K562 (cell line): Measurements from ENCODE around the gene IRGQ. TPM values are rescaled to one million over a fixed set of nuclear protein-coding genes. Genes with fewer than 3 reads are reported as not detected.

Experiments
- C11orf30 ChIP-seq: fragments of 450-650 bp; IDR thresholded peaks from 2 replicates; pipeline ENCODE4 v1.6.1; 2016; ENCODE audit warnings: low read depth, mild to moderate bottlenecking
- CHCHD3 ChIP-seq: fragments of 250-450 bp; sonication (Bioruptor Pico); IDR thresholded peaks from 2 replicates; pipeline ENCODE4 v2.1.2; 2022; ENCODE audit warnings: mild to moderate bottlenecking
- DACH1 ChIP-seq: fragments of 450-650 bp; IDR thresholded peaks from 2 replicates; pipeline ENCODE4 v1.6.1; 2018; ENCODE audit not compliant: partially characterized antibody
- ETV5 ChIP-seq: sonication (generic); formaldehyde crosslinking; IDR thresholded peaks from 2 replicates; pipeline ENCODE4 v1.4.0; 2020; ENCODE audit warnings: low read depth, mild to moderate bottlenecking, missing genetic modification reagents
- FUS ChIP-seq: fragments of 200-400 bp; formaldehyde crosslinking; optimal IDR thresholded peaks from 2 replicates; pipeline ENCODE3; 2017; ENCODE audit warnings: low read depth, low read length
- HNRNPL ChIP-seq: fragments of 200-400 bp; formaldehyde crosslinking; IDR thresholded peaks from 2 replicates; pipeline ENCODE4 v1.6.1; 2017; ENCODE audit warnings: low read depth, mild to moderate bottlenecking, low read length
- HOXB6 ChIP-seq: fragments of 250-450 bp; sonication (Bioruptor Pico); IDR thresholded peaks from 2 replicates; pipeline ENCODE4 v1.5.1; 2022; ENCODE audit warnings: mild to moderate bottlenecking, borderline replicate concordance
- KAT2B ChIP-seq: IDR thresholded peaks from one replicate; pipeline ENCODE4 v1.6.1; 2012; ENCODE audit warnings: low read depth, mild to moderate bottlenecking, control low read depth, inconsistent platforms, low read length, moderate library complexity
- KLF13 ChIP-seq: fragments of 450-650 bp; IDR thresholded peaks from 2 replicates; pipeline ENCODE4 v1.6.1; 2016; ENCODE audit warnings: missing genetic modification characterization, low read depth, mild to moderate bottlenecking, missing compliant biosample characterization, moderate library complexity, borderline replicate concordance
- MAFG ChIP-seq: fragments of 450-650 bp; conservative IDR thresholded peaks from 2 replicates; pipeline ENCODE4 v1.6.1; 2016; ENCODE audit warnings: missing genetic modification characterization, missing compliant biosample characterization
- MEF2A ChIP-seq: IDR thresholded peaks from 2 replicates; pipeline ENCODE4 v1.6.1; 2011; ENCODE audit warnings: low read depth, mild to moderate bottlenecking, low read length, moderate library complexity; ENCODE audit not compliant: control insufficient read depth
- MEIS2 ChIP-seq: fragments of 450-650 bp; IDR thresholded peaks from 2 replicates; pipeline ENCODE4 v1.6.1; 2014; ENCODE audit warnings: mild to moderate bottlenecking; ENCODE audit not compliant: partially characterized antibody
- NBN ChIP-seq: fragments of 450-650 bp; IDR thresholded peaks from 2 replicates; pipeline ENCODE4 v1.6.1; 2016; ENCODE audit warnings: low read depth, mild to moderate bottlenecking
- POLR2AphosphoS5 ChIP-seq: IDR thresholded peaks from 2 replicates; pipeline ENCODE4 v1.6.1; 2011; ENCODE audit warnings: mild to moderate bottlenecking, low read depth, low read length, moderate library complexity; ENCODE audit not compliant: control insufficient read depth, insufficient read depth
- RFX1 ChIP-seq: fragments of 450-650 bp; IDR thresholded peaks from 2 replicates; pipeline ENCODE4 v1.6.1; 2016; ENCODE audit warnings: mild to moderate bottlenecking, moderate library complexity
- SAP30 ChIP-seq: fragments of 200-600 bp; sonication (generic); IDR thresholded peaks from 2 replicates; pipeline ENCODE4 v1.6.1; 2012; ENCODE audit warnings: borderline replicate concordance, low read depth, mild to moderate bottlenecking, moderate library complexity, low read length, control low read depth, inconsistent platforms; ENCODE audit not compliant: insufficient read depth, poor library complexity, severe bottlenecking
- TCFL5 ChIP-seq: fragments of 250-450 bp; sonication (Bioruptor Pico); conservative IDR thresholded peaks from 2 replicates; pipeline ENCODE4 v1.6.1; 2021; ENCODE audit warnings: mild to moderate bottlenecking, moderate library complexity, matching md5 sums
- TRIM28 ChIP-seq: fragments of 450-650 bp; IDR thresholded peaks from 2 replicates; pipeline ENCODE4 v1.6.1; 2017
- TSC22D4 ChIP-seq: fragments of 450-650 bp; IDR thresholded peaks from 2 replicates; pipeline ENCODE4 v1.6.1; 2016; ENCODE audit warnings: missing genetic modification characterization, missing biosample characterization, control low read depth
- ZNF444 ChIP-seq: fragments of 250-450 bp; sonication (Bioruptor Pico); IDR thresholded peaks from 2 replicates; pipeline ENCODE4 v1.4.0; 2020; ENCODE audit warnings: mild to moderate bottlenecking, moderate library complexity
- ZNF551 ChIP-seq: fragments of 250-450 bp; sonication (Bioruptor Pico); IDR thresholded peaks from 2 replicates; pipeline ENCODE4 v1.5.0; 2021; ENCODE audit warnings: mild to moderate bottlenecking, moderate library complexity
- ZNF76 ChIP-seq: fragments of 250-450 bp; sonication (Bioruptor Pico); IDR thresholded peaks from 2 replicates; pipeline ENCODE4 v1.4.0; 2020; ENCODE audit warnings: mild to moderate bottlenecking, moderate library complexity, borderline replicate concordance
- ZNF79 ChIP-seq: fragments of 250-450 bp; sonication (Bioruptor Pico); IDR thresholded peaks from 2 replicates; pipeline ENCODE4 v1.4.0; 2020; ENCODE audit warnings: low read depth, mild to moderate bottlenecking, moderate library complexity
- polyA plus RNA-seq, 8 experiments: library from polyadenylated mRNA; depleted of rRNA in 4 of 8; stranded (reverse) in 5 of 8; unstranded in 3 of 8; fragments of >200 nt; fragmentation: Nextera tagmentation in 2 of 8; fragmentation: Illumina TruSeq in 1 of 8; extraction: Ambion mirVana in 2 of 8; extraction: Trizol in 1 of 8; gene quantifications; 2 replicates each; pipeline versions ENCODE4 v1.2.1 to v1.2.3, GENCODE V29; 2011 to 2014; ENCODE audit warnings: inconsistent platforms in 1 of 8, missing spikeins in 1 of 8
- total RNA-seq, 7 experiments: library from RNA; depleted of rRNA in 6 of 7; stranded (reverse); fragments of >200 nt in 6 of 7; fragmentation: Illumina TruSeq in 2 of 7; extraction: Trizol in 2 of 7; gene quantifications; 2 replicates each; pipeline versions ENCODE4 v1.2.1 to v1.2.3, GENCODE V29; 2011 to 2021; ENCODE audit warnings: low replicate concordance in 1 of 7
- TF ChIP-seq, protein P1 (sequence below): fragments of 450-650 bp; IDR thresholded peaks from 2 replicates; pipeline ENCODE4 v1.6.1; 2018; ENCODE audit warnings: mild to moderate bottlenecking, low read depth; ENCODE audit not compliant: partially characterized antibody
- TF ChIP-seq, protein P2 (sequence below): fragments of 250-450 bp; sonication (Bioruptor Pico); IDR thresholded peaks from 2 replicates; pipeline ENCODE4 v1.5.0; 2021; ENCODE audit warnings: mild to moderate bottlenecking, moderate library complexity

Gene IRGQ
- total and polyA plus RNA-seq, 9 of the 15 experiments (the other 6 are each of a cell fraction or from before 2014, with no cell fraction given) = 3.5 to 19.2 (median 7.9) TPM

DNA sequence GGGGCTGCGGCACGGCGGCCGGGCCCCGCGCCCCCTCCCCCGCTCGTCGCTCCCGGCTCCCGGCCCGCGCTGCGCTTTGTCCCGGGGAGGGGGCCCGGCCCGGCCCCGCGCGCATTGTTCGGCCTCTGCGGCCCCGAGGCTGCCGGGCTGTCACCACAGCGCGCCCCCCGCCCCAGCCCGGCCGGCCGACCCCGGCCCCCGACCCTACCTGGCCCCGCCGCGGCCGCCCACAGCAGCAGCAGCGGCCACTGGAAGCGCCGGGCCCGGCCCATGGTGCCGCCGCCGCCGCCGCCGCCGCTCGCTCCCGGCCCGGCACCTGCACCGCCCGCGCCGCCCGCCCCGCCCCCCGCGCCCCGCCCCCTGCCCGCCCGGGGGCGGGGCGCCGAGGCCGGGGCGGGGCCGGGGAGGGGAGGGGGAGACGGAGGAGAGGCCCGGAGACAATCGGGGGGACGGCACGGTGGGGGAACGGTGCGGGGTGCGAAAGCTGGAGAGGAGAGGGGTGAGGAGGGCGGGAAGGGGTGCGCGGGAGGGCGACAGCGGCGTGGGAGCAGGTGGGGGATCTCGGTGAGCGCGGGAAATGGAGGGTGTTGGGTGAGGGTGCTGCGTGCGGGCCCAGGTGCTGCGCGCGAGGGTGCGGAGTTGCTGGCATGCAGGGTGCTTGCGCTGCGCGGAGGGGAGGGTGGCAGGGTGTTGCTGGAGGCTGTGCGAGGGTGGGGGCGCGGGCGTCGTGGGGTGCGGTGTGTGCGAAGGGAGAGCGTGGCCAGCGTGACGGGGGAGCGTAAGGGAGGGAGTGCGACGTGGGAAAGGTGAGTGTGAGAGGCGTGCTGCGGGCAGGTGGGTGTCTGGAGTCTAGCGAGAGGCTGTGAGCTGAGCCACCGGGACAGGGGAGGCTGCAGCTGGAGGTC, 43.8 kb upstream of the IRGQ start, which contains the start of gene CADM4 (continued):
- TF ChIP-seq, protein P1, sequence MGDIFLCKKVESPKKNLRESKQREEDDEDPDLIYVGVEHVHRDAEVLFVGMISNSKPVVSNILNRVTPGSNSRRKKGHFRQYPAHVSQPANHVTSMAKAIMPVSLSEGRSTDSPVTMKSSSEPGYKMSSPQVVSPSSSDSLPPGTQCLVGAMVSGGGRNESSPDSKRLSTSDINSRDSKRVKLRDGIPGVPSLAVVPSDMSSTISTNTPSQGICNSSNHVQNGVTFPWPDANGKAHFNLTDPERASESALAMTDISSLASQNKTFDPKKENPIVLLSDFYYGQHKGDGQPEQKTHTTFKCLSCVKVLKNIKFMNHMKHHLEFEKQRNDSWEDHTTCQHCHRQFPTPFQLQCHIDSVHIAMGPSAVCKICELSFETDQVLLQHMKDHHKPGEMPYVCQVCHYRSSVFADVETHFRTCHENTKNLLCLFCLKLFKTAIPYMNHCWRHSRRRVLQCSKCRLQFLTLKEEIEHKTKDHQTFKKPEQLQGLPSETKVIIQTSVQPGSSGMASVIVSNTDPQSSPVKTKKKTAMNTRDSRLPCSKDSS = no peak
- TF ChIP-seq CHCHD3 (no peak), KLF13 (no peak), ETV5 (CRISPR knock-in tag) (no peak), NBN (no peak), TCFL5 (CRISPR knock-in tag) (no peak), MEIS2 (no peak), ZNF444 (CRISPR knock-in tag) (no peak), C11orf30 (no peak), RFX1 (no peak), POLR2AphosphoS5 (no peak), ZNF551 (CRISPR knock-in tag) (no peak), HOXB6 (CRISPR knock-in tag) (no peak), FUS (no peak), DACH1 (no peak), HNRNPL (no peak; the same call in 1 of the 2 replicates), MAFG (no peak), MEF2A (no peak), ZNF76 (CRISPR knock-in tag) (no peak), ZNF79 (CRISPR knock-in tag) (no peak), KAT2B (no peak), SAP30 (no peak), TSC22D4 (tag) (no peak), TRIM28 (no peak)
- TF ChIP-seq, protein P2, sequence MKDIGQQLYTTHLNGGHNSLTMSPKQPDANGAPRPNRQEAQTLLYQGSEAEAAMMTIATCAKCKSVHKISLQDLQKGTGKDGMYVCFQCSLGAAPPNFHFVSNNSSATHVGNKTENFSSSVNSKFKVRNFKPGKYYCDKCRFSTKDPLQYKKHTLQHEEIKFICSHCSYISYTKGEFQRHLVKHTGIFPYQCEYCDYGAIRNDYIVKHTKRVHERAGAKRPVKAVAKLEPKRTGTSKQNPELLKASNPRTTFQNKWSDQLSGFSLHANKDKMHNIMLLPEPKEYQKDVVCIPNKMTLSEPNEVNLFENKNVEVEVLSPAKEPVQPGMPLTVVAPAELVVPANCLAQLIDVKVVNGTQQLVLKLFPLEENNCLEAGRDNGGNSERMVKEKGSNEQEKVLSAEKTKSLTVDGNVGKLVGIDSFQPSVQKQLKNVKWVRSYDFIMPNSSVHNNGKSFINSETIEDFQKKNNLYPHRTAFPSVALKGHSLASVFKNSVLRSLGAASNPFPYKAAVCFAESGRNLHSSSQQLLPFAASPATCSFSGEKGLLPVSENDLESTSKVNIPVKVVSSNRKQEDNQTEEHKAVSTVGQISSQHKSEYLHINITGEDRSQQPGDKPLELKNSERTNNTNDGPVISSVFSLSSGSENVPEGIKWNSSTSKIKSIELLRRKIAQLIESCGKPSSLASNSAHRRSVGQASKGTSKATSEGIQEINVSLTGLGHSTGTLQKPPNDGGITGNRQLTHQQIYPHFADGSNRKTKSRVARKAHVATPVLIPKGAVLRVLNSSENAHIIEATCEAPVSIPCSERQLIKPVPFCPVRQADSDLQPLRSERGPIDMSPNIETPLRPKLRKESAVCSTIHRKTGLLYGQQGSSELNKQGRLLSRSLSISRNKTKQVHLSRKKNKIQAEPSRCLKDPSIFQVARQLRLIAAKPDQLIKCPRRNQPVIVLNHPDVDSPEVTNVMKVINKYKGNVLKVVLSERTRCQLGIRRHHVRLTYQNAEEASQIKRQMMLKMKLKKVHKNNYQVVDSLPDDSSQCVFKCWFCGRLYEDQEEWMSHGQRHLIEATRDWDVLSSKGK (CRISPR knock-in tag) = no peak
